ENCODE data around the gene LTK.

Gene LTK

DNA sequence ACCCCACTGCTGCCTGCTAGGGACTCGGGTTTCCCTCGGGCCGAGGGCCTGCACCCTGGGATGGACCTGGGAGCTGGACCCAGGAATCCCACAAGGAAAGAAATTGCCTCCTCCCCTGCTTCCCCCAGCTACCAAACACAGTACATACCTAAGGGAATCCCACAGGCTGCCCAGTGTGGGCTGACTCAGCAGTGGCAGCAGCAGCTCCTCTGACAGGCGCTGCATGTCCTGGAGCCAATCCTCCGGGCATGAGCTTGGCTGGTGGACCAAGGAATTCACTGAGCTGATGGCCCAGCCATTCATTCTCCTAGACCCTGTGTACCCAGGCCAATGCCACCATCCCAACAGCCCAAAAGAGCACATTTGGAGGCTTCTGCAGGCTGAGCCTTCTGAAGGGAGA is 9.5 kb upstream of the LTK start:
- H3K4me3 ChIP-seq (ENCODE audit: low read length): no peak overlapping the region
- no peak overlapping the region for H2AFZ ChIP-seq (ENCODE audit: low read length)
- H3K27ac ChIP-seq (ENCODE audit: low read length): no peak overlapping the region
- no peak for DNase-seq
- H3K9me2 ChIP-seq (replicated peaks; ENCODE audit: insufficient read depth, low read length): no peaks in the 10 kb centered on the region
- no peaks in the 10 kb centered on the region for H3K36me3 ChIP-seq (replicated peaks; ENCODE audit: insufficient read depth, low read length)
- no peak overlapping the region for H3K4me2 ChIP-seq (ENCODE audit: low read depth, low read length)
- no peaks in the 10 kb centered on the region for H3F3A ChIP-seq (ENCODE audit: insufficient read depth, low read length)
- no peaks in the 10 kb centered on the region for H3K4me1 ChIP-seq (ENCODE audit: low read length)
- TF ChIP-seq, protein P1, sequence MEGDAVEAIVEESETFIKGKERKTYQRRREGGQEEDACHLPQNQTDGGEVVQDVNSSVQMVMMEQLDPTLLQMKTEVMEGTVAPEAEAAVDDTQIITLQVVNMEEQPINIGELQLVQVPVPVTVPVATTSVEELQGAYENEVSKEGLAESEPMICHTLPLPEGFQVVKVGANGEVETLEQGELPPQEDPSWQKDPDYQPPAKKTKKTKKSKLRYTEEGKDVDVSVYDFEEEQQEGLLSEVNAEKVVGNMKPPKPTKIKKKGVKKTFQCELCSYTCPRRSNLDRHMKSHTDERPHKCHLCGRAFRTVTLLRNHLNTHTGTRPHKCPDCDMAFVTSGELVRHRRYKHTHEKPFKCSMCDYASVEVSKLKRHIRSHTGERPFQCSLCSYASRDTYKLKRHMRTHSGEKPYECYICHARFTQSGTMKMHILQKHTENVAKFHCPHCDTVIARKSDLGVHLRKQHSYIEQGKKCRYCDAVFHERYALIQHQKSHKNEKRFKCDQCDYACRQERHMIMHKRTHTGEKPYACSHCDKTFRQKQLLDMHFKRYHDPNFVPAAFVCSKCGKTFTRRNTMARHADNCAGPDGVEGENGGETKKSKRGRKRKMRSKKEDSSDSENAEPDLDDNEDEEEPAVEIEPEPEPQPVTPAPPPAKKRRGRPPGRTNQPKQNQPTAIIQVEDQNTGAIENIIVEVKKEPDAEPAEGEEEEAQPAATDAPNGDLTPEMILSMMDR (IDR thresholded peaks at IDR 0.05; ENCODE audit: low read length): no peak
- no peak for TF ChIP-seq EZH2 (optimal IDR thresholded peaks at IDR 0.05; ENCODE audit: low read depth, low read length)
- H3K27me3 ChIP-seq (replicated peaks; ENCODE audit: insufficient read depth, low read length): no peaks in the 10 kb centered on the region
- no peaks in the 10 kb centered on the region for H3K9me3 ChIP-seq (replicated peaks; ENCODE audit: insufficient read depth, low read length)
- no peak overlapping the region for H3K9ac ChIP-seq (ENCODE audit: low read length)
- H4K20me1 ChIP-seq (ENCODE audit: insufficient read depth, low read length): no peaks in the 10 kb centered on the region
- H3K79me2 ChIP-seq (ENCODE audit: low read length): no peaks in the 10 kb centered on the region

DNA sequence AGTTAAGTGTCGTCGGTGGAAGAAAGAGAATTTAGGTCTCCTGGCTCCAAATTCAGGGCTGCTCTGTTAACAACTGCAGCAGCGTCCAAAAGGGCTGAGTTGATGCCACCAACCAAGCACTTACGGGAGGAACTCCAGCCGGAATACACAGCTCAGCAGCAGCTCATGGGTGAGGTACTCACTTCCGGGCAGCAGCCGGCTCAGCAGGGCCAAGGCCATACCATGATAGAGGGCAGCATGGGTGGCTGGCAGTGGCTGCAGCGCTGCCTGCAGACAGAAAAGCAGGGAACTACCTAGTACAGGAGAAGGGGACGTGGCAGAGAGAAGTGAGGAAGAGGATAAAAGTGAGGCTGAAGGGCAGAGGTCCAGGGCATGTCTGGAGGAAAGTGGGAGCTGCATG is 8.0 kb upstream of the LTK start:
- H2AFZ ChIP-seq (ENCODE audit: low read length): no peak overlapping the region
- no peaks in the 10 kb centered on the region for H3K27me3 ChIP-seq (replicated peaks; ENCODE audit: insufficient read depth, low read length)
- H3K9me3 ChIP-seq (replicated peaks; ENCODE audit: insufficient read depth, low read length): no peaks in the 10 kb centered on the region
- H3K36me3 ChIP-seq (replicated peaks; ENCODE audit: insufficient read depth, low read length): no peaks in the 10 kb centered on the region
- no peak overlapping the region for H3K9ac ChIP-seq (ENCODE audit: low read length)
- no peaks in the 10 kb centered on the region for H3F3A ChIP-seq (ENCODE audit: insufficient read depth, low read length)
- no peaks in the 10 kb centered on the region for H3K79me2 ChIP-seq (ENCODE audit: low read length)
- H3K4me2 ChIP-seq (ENCODE audit: low read depth, low read length): no peak overlapping the region
- H3K4me3 ChIP-seq (ENCODE audit: low read length): no peak overlapping the region
- TF ChIP-seq EZH2phosphoT487 (IDR thresholded peaks at IDR 0.05; ENCODE audit: low read length): no peak
- no peak for DNase-seq
- H3K9me2 ChIP-seq (replicated peaks; ENCODE audit: insufficient read depth, low read length): no peaks in the 10 kb centered on the region
- no peak overlapping the region for H3K27ac ChIP-seq (ENCODE audit: low read length)
- H4K20me1 ChIP-seq (ENCODE audit: insufficient read depth, low read length): no peaks in the 10 kb centered on the region
- H3K4me1 ChIP-seq (ENCODE audit: low read length): no peaks in the 10 kb centered on the region

DNA sequence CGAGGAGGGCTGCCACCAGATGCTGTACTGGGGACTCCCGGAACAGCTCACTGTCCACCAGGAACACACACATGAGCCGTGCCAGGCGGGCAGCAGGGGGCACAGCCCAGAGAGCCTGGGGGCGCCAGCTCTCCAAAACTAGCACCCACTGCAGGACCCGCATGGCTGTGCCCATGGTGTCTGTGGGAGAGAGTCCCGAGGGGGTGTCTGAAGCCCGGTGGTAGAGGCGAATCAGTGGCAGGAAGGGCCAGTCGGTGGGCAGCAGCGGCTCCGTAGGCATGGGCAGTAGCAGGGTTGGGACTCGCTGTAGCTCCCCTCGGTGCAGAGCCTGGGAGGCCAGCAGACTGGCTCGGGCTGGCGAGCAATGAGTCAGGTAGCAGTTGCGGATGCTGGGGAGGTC is 7.0 kb upstream of the LTK start:
- DNase-seq: no peak
- no peaks in the 10 kb centered on the region for H3K4me1 ChIP-seq (ENCODE audit: low read length)
- H3K36me3 ChIP-seq (replicated peaks; ENCODE audit: insufficient read depth, low read length): no peaks in the 10 kb centered on the region

DNA sequence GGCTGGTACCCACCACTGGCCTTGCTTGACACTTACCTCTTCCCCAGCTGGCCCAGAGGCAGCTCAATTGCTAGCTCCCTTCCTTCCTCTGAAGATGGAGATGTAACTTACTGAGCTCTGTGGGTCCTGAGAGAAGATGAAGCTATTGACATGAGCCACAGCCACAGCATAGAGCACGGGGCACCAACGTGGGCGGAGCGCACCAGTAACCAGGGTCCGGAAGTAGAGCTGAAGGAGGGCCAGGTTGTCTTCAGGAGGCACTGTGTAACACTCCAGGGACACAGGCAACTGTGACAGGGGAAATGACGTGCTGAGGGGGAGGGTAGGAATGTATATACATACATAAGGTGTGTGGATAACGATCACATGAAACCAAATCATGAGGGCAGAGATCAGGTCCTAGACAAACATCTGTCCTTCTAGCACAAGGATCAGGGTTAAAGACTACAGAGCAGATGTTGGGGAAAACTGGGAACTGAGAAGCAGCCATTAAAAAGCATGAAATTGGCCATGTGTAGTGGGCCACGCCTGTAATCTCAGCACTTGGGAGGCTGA is 4.3 kb upstream of the LTK start:
- Histone ChIP-seq H3K4me2 (ENCODE audit: low read depth, low read length) (no peak overlapping the region), H3K27me3 (replicated peaks; ENCODE audit: insufficient read depth, low read length) (no peaks in the 10 kb centered on the region; the same call in 1 of the 2 replicates)

More for the DNA sequence above, 7.0 kb upstream of the LTK start:
- H3F3A ChIP-seq (ENCODE audit: insufficient read depth, low read length): no peaks in the 10 kb centered on the region
- TF ChIP-seq EZH2phosphoT487 (IDR thresholded peaks at IDR 0.05; ENCODE audit: low read length): no peak
- TF ChIP-seq EZH2 (optimal IDR thresholded peaks at IDR 0.05; ENCODE audit: low read depth, low read length): no peak
- TF ChIP-seq, protein P1 (IDR thresholded peaks at IDR 0.05; ENCODE audit: low read length): no peak
- no peaks in the 10 kb centered on the region for H3K27me3 ChIP-seq (replicated peaks; ENCODE audit: insufficient read depth, low read length)
- H3K9me3 ChIP-seq (replicated peaks; ENCODE audit: insufficient read depth, low read length): no peaks in the 10 kb centered on the region
- H3K9ac ChIP-seq (ENCODE audit: low read length): no peak overlapping the region
- no peak overlapping the region for H3K4me2 ChIP-seq (ENCODE audit: low read depth, low read length)
- no peaks in the 10 kb centered on the region for H3K79me2 ChIP-seq (ENCODE audit: low read length)
- no peak overlapping the region for H2AFZ ChIP-seq (ENCODE audit: low read length)
- H4K20me1 ChIP-seq (ENCODE audit: insufficient read depth, low read length): no peaks in the 10 kb centered on the region
- no peak overlapping the region for H3K27ac ChIP-seq (ENCODE audit: low read length)
- no peaks in the 10 kb centered on the region for H3K9me2 ChIP-seq (replicated peaks; ENCODE audit: insufficient read depth, low read length)
- H3K4me3 ChIP-seq (ENCODE audit: low read length): no peak overlapping the region

More for the DNA sequence above, 4.3 kb upstream of the LTK start:
- H2AFZ ChIP-seq (ENCODE audit: low read length): no peak overlapping the region
- TF ChIP-seq EZH2 (optimal IDR thresholded peaks at IDR 0.05; ENCODE audit: low read depth, low read length): no peak
- TF ChIP-seq, protein P1 (IDR thresholded peaks at IDR 0.05; ENCODE audit: low read length): no peak
- no peak for TF ChIP-seq EZH2phosphoT487 (IDR thresholded peaks at IDR 0.05; ENCODE audit: low read length)
- no peak overlapping the region for H3K9ac ChIP-seq (ENCODE audit: low read length)
- no peaks in the 10 kb centered on the region for H3K9me2 ChIP-seq (replicated peaks; ENCODE audit: insufficient read depth, low read length)
- H4K20me1 ChIP-seq (ENCODE audit: insufficient read depth, low read length): no peaks in the 10 kb centered on the region
- DNase-seq: no peak
- no peaks in the 10 kb centered on the region for H3K79me2 ChIP-seq (ENCODE audit: low read length)
- H3K36me3 ChIP-seq (replicated peaks; ENCODE audit: insufficient read depth, low read length): no peaks in the 10 kb centered on the region
- no peak overlapping the region for H3K27ac ChIP-seq (ENCODE audit: low read length)
- H3K9me3 ChIP-seq (replicated peaks; ENCODE audit: insufficient read depth, low read length): no peaks in the 10 kb centered on the region
- no peaks in the 10 kb centered on the region for H3F3A ChIP-seq (ENCODE audit: insufficient read depth, low read length)
- H3K4me3 ChIP-seq (ENCODE audit: low read length): no peak overlapping the region
- no peaks in the 10 kb centered on the region for H3K4me1 ChIP-seq (ENCODE audit: low read length)

Measured in MM.1S (cell line).